ENCODE measurements around the gene C15orf40.
"Not testable (repeated sequence)": the region's sequence is repeated elsewhere in the genome, so short reads cannot be mapped to it uniquely, and the experiment has no call there.

The C15orf40 gene

GRCh38 chr15:83011271-83012075 is at the start of gene C15orf40:
Gene C15orf40, minus strand, starts transcription at chr15:83011639. Its CDS starts 32 bp downstream, at chr15:83011607.
- peak; percentile 67 to 80 for DNase-seq (ENCODE audit: low read depth in 1 of 2, low spot score in 1 of 2)

- no peak for DNase-seq (ENCODE audit: low read depth in 1 of 2, low spot score in 1 of 2)
These were observed 46.4 kb upstream of the C15orf40 start for GRCh38 chr15:83057696-83058376.

DNA sequence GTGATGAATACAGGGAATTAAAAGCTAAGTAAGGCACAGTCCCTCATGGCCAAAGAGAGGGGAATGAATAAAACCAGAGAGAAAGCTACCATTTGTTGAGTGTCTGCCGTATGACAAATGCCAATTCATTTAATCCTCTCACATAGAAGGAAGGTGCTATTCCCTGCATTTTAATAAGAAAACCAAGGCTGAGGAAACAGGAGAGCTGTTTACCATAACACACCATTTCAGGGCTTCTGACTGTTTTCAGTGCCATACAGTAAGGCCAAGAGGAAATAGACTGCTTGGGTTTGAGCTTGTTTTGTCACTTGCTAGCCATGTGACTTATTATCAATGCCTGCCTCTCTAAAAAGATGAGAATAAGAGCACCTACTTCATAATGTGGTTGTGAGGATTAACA is 45.6 kb upstream of the C15orf40 start:
- no peak for DNase-seq (ENCODE audit: low read depth in 1 of 2, low spot score in 1 of 2)

DNA sequence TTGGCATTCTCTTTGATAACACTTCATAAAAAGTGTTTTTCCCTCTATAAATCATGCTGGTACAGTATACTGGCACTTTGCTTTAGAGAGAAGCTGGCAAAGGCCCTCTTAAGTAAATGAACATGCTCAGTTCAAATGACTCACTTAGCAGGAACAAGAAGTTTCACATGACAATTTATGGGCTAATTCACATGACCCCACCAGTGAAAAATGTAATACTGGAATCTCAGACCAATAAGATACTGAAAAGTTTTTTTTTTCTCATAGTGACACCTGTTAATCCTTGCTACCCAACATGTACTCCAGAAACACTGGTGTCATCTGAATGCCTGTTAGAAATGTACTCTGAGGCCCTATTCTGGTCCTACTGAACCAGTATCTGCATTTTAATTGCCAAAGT is 41.7 kb upstream of the C15orf40 start:
- no peak for DNase-seq (ENCODE audit: low read depth in 1 of 2, low spot score in 1 of 2)

- DNase-seq (ENCODE audit: low read depth in 1 of 2, low spot score in 1 of 2), result no peak
These were observed 35.2 kb upstream of the C15orf40 start for GRCh38 chr15:83046558-83047127.

GRCh38 chr15:83044156-83044555 is 32.7 kb upstream of the C15orf40 start:
- DNase-seq (ENCODE audit: low read depth in 1 of 2, low spot score in 1 of 2), result no peak

- no peak for DNase-seq (ENCODE audit: low read depth in 1 of 2, low spot score in 1 of 2)
These were observed 27.8 kb upstream of the C15orf40 start for GRCh38 chr15:83039206-83039605.

- DNase-seq (ENCODE audit: low read depth in 1 of 2, low spot score in 1 of 2), result no peak
These were observed 24.8 kb upstream of the C15orf40 start for GRCh38 chr15:83036253-83036652.

DNA sequence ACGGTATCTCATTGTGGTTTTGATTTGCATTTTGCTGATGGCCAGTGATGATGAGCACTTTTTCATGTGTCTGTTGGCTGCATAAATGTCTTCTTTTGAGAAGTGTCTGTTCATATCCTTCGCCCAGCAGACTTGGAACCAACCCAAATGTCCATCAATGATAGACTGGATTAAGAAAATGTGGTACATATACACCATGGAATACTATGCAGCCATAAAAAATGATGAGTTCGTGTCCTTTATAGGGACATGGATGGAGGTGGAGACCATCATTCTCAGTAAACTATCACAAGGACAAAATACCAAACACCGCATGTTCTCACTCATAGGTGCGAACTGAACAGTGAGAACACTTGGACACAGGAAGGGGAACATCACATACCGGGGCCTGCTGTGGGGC is 19.8 kb upstream of the C15orf40 start:
- not testable (repeated sequence) for DNase-seq (ENCODE audit: low read depth in 1 of 2, low spot score in 1 of 2)

GRCh38 chr15:83030021-83030420 is 18.6 kb upstream of the C15orf40 start:
- DNase-seq (ENCODE audit: low read depth in 1 of 2, low spot score in 1 of 2), result no peak

DNA sequence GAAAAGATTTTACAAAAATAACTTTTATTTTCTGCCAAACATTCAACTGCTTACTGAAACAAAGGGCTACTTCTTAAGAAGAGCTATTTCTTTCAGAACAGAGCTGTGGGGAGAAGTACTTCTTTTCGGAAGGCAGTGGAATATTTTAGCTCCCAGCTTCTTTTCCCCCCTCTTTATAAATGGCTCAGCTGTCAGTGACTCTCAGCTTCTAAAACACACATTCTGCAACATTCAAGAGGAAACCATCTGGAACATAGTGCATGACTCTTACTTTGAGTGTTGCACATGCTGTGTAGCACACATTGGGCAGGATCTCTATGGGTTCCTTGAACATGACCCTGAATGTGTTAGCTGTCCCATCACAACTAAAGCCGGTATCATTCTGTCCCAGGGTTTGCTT is 7.0 kb upstream of the C15orf40 start:
- DNase-seq (ENCODE audit: low read depth in 1 of 2, low spot score in 1 of 2), result no peak

- DNase-seq (ENCODE audit: low read depth in 1 of 2, low spot score in 1 of 2), result no peak
These were observed 5.5 kb upstream of the C15orf40 start for GRCh38 chr15:83016906-83017305.

DNA sequence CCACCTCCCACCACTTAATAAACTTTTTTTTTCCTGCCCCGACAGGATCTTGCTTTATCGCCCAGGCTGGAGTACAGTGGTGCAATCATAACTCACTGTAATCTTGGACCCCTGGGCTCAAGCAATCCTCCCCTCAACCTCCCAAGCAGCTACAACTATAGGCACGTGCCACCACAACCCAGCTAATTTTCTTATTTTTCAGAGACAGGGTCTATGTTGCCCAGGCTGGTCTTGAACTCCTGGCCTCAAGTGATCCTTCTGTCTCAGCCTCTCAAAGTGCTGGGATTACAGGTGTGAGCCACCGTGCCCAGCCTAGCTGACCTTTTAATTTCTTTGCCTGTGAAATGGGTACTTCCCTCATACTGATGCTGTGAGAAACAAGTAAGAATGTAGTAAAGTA is 3.9 kb upstream of the C15orf40 start:
- DNase-seq (ENCODE audit: low read depth in 1 of 2, low spot score in 1 of 2), result no peak

DNA sequence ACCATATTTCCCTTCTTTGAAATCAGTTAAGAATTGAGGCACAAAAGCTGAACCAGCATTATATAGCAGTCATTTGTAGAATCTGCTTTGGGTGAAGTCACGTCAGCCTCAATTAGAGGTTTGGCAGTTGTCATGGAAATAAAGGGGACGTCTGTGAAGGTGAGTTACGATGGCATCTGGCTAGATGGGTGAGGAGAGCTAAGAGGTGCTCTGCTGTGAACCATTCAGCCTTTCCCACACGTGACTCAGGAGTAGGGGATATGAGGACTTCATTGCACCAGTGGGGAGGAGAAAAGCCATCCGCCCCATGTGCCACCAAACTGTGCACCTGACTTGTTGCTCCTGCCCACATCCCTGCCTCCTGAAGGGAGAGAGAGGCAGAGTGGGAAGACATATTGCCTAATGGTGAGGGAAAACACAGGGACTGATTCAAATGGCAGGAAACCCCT is 2.8 kb upstream of the C15orf40 start:
- DNase-seq (ENCODE audit: low read depth in 1 of 2, low spot score in 1 of 2), result no peak

GRCh38 chr15:83012636-83013035 is 1.2 kb upstream of the C15orf40 start:
- no peak for DNase-seq (ENCODE audit: low read depth in 1 of 2, low spot score in 1 of 2)

- no peak for DNase-seq (ENCODE audit: low read depth in 1 of 2, low spot score in 1 of 2)
These were observed 612 bp upstream of the C15orf40 start for GRCh38 chr15:83012076-83012426.

GRCh38 chr15:83010709-83011270 is 649 bp downstream of the C15orf40 start:
- peak; percentile 63 to 76 for DNase-seq (ENCODE audit: low read depth in 1 of 2, low spot score in 1 of 2)

DNA sequence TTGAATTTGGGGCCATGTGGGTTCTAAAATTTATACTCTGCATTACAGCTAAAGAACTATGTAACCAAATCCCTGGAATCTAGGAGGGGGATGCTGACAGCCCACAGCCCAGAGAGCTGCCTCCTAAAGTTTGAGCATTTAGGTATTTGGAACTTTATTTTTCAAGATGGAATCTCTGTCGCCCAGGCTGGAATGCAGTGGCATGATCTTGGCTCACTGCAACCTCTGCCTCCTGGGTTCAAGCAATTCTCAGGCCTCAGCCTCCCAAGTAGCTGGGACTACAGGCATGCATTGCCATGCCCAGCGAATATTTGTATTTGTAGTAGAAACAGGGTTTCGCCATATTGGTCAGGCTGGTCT is 10.8 kb downstream of the C15orf40 start:
- not testable (repeated sequence) for DNase-seq (ENCODE audit: low read depth in 1 of 2, low spot score in 1 of 2)

GRCh38 chr15:82999905-83000671 is 11.4 kb downstream of the C15orf40 start:
- DNase-seq (ENCODE audit: low read depth in 1 of 2, low spot score in 1 of 2), result peak; percentile 2 to 35

DNA sequence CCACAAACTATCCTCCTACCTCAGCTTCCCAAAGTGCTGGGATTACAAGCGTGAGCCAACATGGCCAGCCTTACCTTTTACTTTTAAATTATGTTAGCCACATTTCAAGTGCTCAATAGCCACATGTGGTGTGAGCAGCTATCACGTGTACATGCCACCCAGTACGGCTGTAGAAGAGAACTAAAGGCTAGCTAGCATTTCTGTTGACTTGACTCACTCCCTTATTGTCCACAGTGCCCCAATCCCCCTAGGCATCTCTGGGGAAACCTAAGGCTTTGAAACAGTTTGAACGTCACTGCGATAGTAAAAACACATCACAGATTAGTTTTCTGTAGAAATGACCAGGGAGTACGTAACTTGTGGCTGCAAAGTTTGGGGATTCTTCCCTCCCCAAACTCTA is 12.0 kb downstream of the C15orf40 start:
- DNase-seq (ENCODE audit: low read depth in 1 of 2, low spot score in 1 of 2), result no peak

GRCh38 chr15:82995938-82996337 is 15.5 kb downstream of the C15orf40 start:
- no peak for DNase-seq (ENCODE audit: low read depth in 1 of 2, low spot score in 1 of 2)

Measured in activated CD4-positive, alpha-beta T cell treated with anti-CD3 and anti-CD28 coated beads, Interleukin-2, amount 50 U/mL, for 24 hours (primary cell).